Measurements from ENCODE around the gene CFAP99. TPM values are rescaled to one million over a fixed set of nuclear protein-coding genes. Genes with fewer than 3 reads are reported as not detected.

The CFAP99 gene
- total RNA-seq, 3 donors from 2014 or later: 0.15 to 2.0 TPM; not detected in 1

DNA sequence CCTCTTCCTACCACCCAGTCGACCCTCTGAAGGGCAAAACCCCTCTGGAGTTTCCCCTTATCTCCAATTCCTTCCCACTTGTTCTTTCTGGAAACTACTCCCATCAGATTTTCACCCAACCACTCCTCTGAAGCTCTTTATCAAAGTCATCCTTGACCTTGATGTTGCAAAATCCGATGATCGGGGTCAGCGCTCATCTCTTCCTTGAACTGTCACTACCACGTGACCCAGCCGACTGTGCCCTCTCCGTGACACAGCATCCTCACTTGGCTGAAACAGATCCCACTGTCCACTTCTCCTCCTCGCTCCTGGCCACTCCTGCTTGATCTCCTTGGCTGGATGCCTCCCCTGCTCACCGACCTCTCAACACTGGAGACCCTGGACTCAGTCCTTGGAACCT is 1.1 kb downstream of the CFAP99 start:
- Histone ChIP-seq H3K27me3 (peaks cover 0 to 56% of the 10 kb centered on the region in 2 donors), H3K27ac (no peak overlapping the region), H3K36me3 (no peaks in the 10 kb centered on the region), H3K4me3 (no peak overlapping the region), H3K4me1 (no peaks in the 10 kb centered on the region), H3K9me3 (no peaks in the 10 kb centered on the region)
- no peak for DNase-seq (ENCODE audit: low spot score in 2 of 2)
- TF ChIP-seq POLR2AphosphoS5 (IDR thresholded peaks at IDR 0.05) (no peak), POLR2A (IDR thresholded peaks at IDR 0.05) (no peak)
- TF ChIP-seq, protein P1, sequence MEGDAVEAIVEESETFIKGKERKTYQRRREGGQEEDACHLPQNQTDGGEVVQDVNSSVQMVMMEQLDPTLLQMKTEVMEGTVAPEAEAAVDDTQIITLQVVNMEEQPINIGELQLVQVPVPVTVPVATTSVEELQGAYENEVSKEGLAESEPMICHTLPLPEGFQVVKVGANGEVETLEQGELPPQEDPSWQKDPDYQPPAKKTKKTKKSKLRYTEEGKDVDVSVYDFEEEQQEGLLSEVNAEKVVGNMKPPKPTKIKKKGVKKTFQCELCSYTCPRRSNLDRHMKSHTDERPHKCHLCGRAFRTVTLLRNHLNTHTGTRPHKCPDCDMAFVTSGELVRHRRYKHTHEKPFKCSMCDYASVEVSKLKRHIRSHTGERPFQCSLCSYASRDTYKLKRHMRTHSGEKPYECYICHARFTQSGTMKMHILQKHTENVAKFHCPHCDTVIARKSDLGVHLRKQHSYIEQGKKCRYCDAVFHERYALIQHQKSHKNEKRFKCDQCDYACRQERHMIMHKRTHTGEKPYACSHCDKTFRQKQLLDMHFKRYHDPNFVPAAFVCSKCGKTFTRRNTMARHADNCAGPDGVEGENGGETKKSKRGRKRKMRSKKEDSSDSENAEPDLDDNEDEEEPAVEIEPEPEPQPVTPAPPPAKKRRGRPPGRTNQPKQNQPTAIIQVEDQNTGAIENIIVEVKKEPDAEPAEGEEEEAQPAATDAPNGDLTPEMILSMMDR (IDR thresholded peaks at IDR 0.05): no peak
- intact Hi-C loops (cut with DNase I; ENCODE audit: low total_unique reads): loop anchor here (10.0 kb wide), 1 partner anchor 165 kb away; no protein-coding TSS in a partner anchor

DNA sequence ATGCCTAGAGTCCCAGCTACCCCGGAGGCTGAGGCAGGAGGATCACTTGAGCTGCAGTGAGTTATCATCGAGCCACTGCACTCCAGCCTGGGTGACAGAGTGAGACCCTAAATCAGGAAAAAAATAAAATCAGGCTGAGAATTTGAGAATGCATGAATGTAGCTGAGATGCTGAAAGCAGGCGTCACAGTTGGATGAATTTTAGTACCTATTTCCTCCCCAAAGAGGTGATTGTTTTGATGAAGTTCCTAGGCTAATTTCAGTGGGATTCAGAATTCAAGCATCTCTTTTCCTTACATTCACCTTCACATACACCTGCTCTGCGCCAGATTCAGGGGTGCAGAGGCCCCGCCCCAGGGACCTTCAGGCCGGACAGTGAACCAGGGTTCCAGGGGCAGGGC is 3.2 kb downstream of the CFAP99 start:
- Histone ChIP-seq H3K4me1 (no peaks in the 10 kb centered on the region), H3K9me3 (no peaks in the 10 kb centered on the region), H3K27ac (no peak overlapping the region), H3K36me3 (no peaks in the 10 kb centered on the region), H3K27me3 (peaks cover 0 to 43% of the 10 kb centered on the region in 2 donors), H3K4me3 (no peak overlapping the region)
- TF ChIP-seq, protein P1 (IDR thresholded peaks at IDR 0.05): no peak
- no peak for TF ChIP-seq POLR2A (IDR thresholded peaks at IDR 0.05)
- TF ChIP-seq POLR2AphosphoS5 (IDR thresholded peaks at IDR 0.05): no peak
- intact Hi-C loops (cut with DNase I; ENCODE audit: low total_unique reads): no loop called here
- DNase-seq (ENCODE audit: low spot score in 2 of 2): no peak

DNA sequence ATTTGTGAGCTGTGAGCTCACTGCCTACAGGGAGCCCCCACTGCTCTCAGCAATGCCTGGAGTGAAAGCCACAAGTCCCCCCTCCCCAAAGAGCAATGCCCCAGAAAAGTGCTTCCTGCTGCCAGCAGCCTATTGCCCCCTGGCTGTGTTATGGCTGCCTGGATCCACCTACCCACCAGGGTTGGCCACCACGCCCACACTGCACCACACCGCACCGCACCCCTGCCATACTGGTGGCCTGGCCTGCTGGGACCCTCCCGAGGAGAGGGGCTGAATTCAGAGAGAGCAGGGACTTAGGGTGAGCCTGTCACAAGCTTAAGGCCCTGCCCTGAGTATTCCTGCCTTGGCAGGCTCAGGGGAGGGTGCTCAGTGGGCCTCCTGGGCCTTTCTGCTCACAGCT is 4.3 kb downstream of the CFAP99 start:
- Histone ChIP-seq H3K27ac (no peak overlapping the region), H3K4me3 (no peak overlapping the region), H3K4me1 (no peaks in the 10 kb centered on the region), H3K9me3 (no peaks in the 10 kb centered on the region), H3K27me3 (peaks cover 0 to 34% of the 10 kb centered on the region in 2 donors), H3K36me3 (no peaks in the 10 kb centered on the region)
- TF ChIP-seq, protein P1 (IDR thresholded peaks at IDR 0.05): no peak
- TF ChIP-seq POLR2A (IDR thresholded peaks at IDR 0.05): no peak
- no peak for TF ChIP-seq POLR2AphosphoS5 (IDR thresholded peaks at IDR 0.05)
- intact Hi-C loops (cut with DNase I; ENCODE audit: low total_unique reads): no loop called here
- no peak for DNase-seq (ENCODE audit: low spot score in 2 of 2)

DNA sequence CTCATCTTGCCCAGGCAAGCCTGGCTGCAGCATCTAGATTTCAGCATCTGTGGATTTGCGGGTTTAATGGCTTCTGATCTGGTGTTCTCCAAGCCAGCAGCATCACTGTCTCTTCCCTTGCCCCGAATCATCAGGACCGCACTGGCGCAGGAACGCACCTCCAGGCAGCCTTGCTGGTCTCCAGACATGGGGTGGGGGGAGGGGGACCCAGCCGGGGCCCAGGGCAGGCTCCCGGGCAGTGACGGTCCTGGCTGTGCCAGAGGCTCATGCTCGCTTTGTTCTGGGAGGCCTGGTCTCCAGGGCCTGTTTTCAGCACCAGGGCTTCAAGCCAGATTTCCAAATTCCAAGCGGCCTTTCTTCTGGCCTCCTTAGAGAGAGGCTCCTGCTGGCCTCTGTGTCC is 4.9 kb downstream of the CFAP99 start:
- DNase-seq (ENCODE audit: low spot score in 2 of 2): no peak
- H3K27me3 ChIP-seq: peaks cover 0 to 34% of the 10 kb centered on the region in 2 donors
- no peaks in the 10 kb centered on the region for H3K4me1 ChIP-seq
- intact Hi-C loops (cut with DNase I; ENCODE audit: low total_unique reads): no loop called here
- TF ChIP-seq POLR2A (IDR thresholded peaks at IDR 0.05): no peak
- TF ChIP-seq POLR2AphosphoS5 (IDR thresholded peaks at IDR 0.05): no peak
- TF ChIP-seq, protein P1 (IDR thresholded peaks at IDR 0.05): no peak
- no peak overlapping the region for H3K27ac ChIP-seq
- H3K36me3 ChIP-seq: no peaks in the 10 kb centered on the region
- H3K4me3 ChIP-seq: no peak overlapping the region
- no peaks in the 10 kb centered on the region for H3K9me3 ChIP-seq

DNA sequence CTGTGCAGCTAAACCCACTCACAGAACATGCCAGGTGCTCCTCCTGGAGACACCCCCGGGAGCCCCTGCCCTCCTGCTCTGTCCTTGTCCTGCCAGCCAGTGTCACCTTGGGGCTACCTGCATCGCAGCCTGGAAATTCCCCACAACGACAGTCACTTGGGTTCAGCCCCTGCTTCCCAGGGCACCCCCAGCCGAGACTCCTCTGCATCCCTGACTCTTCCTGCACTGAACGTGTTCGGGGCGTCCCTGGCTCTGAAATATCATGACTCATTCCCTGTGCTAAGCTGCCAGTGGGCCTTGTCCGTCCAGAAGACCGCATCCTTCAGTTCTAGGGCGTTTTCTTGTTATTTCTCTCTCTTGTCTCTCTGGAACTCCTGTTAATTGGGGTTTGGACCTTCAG is 5.8 kb downstream of the CFAP99 start:
- peaks cover 0 to 32% of the 10 kb centered on the region in 2 donors for H3K27me3 ChIP-seq
- no peak for DNase-seq (ENCODE audit: low spot score in 2 of 2)
- no peak overlapping the region for H3K27ac ChIP-seq
- H3K36me3 ChIP-seq: no peaks in the 10 kb centered on the region
- H3K9me3 ChIP-seq: peaks cover 0 to 2% of the 10 kb centered on the region in 2 donors
- intact Hi-C loops (cut with DNase I; ENCODE audit: low total_unique reads): no loop called here
- no peaks in the 10 kb centered on the region for H3K4me1 ChIP-seq
- H3K4me3 ChIP-seq: no peak overlapping the region
- TF ChIP-seq POLR2AphosphoS5 (IDR thresholded peaks at IDR 0.05) (no peak), POLR2A (IDR thresholded peaks at IDR 0.05) (no peak)
- TF ChIP-seq, protein P1 (IDR thresholded peaks at IDR 0.05): no peak

Data from breast epithelium (tissue), 4 donors.